NCI-H1092 (cell line): Measurements from ENCODE around the gene PRKAG2.

Experiments used
- DNase-seq: peaks from one replicate; lab custom pipeline; 2025; lab: John Stamatoyannopoulos, UW

The PRKAG2 gene

DNA sequence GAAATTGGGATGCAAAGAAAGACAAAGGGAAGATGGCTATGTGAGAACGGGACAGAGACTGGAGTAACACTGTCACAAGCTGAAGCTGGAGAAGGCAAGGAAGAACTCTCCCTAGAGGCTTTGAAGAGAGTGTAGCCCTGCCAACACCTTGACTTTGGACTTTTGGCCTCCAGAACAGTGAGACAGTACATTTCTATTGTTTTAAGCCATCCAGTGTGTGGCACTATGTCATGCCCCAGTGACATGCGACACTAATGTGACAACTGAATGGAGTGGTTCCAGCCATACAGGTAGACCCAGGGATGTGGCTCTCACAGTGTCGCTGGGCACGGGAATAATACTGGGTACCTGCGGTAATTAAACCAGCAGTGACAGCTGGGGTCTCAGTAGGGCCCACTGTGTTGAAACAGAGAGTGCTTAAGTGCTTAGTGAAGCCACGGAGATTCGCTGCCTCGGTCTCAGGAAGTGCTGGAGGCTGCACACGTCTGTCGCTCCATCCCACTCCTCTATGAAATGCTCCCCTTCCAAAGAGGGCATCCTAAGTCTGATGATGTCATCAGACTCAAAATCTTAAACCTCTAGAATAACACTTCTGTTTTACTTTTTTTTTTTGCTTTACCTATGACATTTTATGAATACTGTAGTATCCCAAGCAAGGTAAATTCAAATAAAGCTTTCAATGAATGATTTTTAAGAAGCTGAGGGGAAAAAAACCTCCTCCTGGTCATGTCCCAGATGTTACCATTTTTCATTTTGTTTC lies 202.6 kb downstream of the PRKAG2 start:
- DNase-seq, result no peak

- DNase-seq, result no peak
Measured at GRCh38 chr7:151673216-151673615, 203.7 kb downstream of the PRKAG2 start.

DNA sequence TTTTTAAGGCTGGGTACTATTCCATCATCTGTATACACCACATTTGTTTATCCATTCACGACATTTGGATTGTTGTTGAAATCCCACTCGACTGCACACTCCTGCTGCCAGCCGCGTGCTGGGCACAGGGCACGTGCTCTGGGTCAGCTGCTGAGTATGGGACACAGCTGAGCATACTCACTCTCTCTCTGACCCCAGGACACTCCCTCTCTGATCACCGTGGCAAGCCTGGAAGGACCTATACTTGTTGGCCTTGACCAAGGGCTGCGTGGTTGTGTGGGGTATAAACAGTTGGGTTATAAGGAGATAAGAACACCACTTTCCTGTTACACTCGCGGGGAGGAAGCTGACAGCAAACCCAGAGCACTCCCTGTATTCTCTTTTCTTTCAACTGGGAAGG lies 204.2 kb downstream of the PRKAG2 start:
- no peak for DNase-seq

GRCh38 chr7:151671514-151671913 lies 205.4 kb downstream of the PRKAG2 start:
- no peak for DNase-seq

GRCh38 chr7:151669762-151670161 lies 207.2 kb downstream of the PRKAG2 start:
- DNase-seq, result no peak

DNA sequence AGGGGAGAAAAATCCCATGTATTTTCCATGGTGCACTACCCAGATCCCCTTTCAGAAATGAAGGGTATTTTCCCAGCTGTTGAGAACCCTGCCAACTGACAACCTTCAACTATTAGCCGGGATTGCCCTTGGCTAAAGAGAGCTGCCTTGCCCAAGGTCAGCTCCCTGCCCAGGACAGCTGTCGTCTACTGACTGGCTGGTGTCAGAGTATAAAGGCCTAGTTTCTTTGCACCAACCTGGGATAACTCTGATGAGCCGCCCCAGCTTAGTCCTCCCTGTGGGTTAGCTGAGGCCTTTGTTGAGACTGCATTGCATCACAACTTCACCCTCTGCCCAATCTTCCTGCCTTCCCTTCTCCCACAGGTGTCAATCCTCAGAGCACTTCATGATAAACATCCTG lies 210.0 kb downstream of the PRKAG2 start:
- no peak for DNase-seq

DNA sequence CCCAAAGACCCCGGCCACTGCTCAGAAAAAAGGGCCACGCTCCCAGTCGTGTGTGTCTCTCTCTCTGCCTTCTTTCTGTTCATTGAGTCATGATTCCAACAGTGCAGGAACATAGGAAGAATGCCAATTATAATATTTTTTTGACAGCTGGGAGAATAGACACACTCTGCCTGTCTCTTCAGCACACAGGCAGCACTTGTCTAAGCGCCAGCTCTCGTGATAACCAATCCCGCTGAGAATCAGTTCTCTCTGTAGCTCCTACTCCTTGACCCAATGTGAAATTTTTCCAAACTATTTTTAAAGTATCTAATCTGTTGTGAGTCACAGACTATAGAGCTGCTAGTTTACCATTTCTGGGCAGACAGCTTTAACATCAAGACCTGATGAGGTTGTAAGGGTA lies 211.5 kb downstream of the PRKAG2 start:
- no peak for DNase-seq

GRCh38 chr7:151664268-151664667 lies 212.6 kb downstream of the PRKAG2 start:
- no peak for DNase-seq

GRCh38 chr7:151663382-151664100 lies 213.4 kb downstream of the PRKAG2 start:
- no peak for DNase-seq

DNA sequence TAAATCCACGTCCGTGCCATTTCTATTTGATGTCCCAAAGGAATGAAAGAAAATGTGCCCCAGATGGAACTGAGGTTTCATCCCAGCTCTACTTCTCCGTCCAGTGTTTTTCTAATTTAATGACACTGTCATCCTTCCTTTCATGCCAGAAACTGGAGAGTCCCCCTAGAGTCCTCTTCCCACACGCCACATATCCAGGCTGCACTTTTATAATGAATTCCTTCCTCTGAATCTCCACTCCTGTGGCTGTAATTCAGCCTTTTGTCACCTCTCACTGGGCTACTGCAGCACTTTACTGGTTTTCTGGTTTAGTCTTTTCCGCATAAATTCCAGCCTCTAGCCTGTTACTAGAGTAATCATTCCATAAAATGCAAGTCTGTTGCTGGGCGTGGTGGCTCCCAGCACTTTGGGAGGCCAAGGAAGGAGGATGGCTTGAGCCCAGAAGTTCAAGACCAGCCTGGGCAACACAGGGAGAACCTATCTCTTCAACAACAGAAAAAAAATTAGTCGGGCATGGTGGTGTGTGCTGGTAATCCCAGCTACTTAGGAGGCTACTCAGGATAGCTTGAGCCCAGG lies 214.6 kb downstream of the PRKAG2 start:
- no peak for DNase-seq

- DNase-seq, result no peak
Measured at GRCh38 chr7:151661587-151661986, 215.3 kb downstream of the PRKAG2 start.

GRCh38 chr7:151660141-151660540 lies 216.8 kb downstream of the PRKAG2 start:
- DNase-seq, result no peak

DNA sequence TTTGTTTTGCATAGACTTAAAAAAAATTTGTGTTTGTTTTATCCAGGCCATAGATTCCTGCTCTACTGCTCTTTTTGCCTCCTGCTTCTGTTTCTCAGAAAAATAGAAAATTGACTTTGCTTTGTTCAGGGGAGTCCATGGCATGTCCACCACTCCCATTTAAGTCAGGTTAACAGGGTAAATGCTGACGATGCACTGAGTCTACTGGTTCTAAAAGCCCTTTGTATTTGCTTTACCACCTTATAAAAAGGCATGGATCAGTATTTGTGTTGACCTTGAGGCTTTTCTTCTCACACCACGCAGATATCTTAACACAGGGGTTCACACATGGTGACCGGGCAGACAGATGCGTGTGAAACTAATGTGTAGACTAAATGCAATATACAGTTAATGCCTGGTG lies 217.7 kb downstream of the PRKAG2 start:
- DNase-seq, result no peak

DNA sequence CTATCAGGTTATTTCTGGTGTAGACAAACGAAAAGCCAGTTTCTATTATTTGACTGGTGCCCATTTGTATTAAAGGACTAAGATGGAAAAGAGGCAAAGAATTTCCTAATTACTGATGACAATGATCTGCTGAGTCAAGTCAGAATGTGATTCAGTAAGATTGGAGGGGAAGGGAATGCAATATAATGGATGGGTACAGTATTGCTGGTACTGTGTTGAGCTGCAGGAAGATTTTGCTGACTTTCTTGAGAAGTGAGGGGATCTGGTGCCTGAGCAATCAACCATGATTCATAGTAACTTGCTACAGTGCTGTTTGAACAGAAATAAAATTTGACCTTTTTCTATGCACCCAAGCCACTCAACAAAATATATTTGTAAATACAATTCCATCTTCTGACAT lies 218.1 kb downstream of the PRKAG2 start:
- no peak for DNase-seq

GRCh38 chr7:151657173-151657572 lies 219.7 kb downstream of the PRKAG2 start:
- DNase-seq, result no peak

DNA sequence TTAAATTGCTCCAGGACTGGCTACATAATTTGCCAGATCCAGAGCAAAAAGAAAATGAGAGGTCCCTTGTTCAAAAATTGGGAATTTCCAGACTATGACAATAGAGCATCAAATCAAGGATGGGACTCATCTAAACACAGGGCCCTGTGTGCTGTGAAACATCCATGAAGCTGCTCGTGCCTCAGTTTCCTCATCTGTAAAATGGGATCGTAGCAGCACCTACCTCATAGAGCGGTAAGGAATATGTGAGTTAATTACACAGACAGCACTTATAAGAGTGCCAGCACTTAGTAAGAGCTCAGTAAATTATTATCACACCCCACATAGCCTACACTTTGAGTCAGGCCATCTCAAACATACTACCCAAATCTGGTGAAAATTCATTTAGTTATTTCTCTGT lies 221.4 kb downstream of the PRKAG2 start:
- DNase-seq, result no peak

- DNase-seq, result no peak
Measured at GRCh38 chr7:151652111-151652510, 224.8 kb downstream of the PRKAG2 start.

DNA sequence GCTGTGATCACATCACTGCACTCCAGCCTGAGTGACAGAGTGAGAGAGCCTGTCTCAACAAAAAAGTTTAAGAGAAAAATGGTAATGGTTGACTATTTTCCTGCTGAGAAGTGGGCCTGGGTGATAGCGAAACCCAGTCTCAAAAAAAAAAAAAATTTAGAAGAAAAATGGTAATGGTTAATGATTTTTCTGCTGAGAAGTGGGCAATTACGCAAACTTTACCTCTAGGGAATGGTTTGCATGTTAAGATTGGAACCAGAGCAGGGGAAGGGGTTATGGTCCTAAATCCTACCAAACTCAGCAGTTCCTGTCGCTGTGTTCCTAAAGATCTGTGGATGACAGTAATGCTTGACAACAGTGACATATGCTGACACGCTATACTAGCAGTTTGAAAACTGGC lies 226.8 kb downstream of the PRKAG2 start:
- no peak for DNase-seq

DNA sequence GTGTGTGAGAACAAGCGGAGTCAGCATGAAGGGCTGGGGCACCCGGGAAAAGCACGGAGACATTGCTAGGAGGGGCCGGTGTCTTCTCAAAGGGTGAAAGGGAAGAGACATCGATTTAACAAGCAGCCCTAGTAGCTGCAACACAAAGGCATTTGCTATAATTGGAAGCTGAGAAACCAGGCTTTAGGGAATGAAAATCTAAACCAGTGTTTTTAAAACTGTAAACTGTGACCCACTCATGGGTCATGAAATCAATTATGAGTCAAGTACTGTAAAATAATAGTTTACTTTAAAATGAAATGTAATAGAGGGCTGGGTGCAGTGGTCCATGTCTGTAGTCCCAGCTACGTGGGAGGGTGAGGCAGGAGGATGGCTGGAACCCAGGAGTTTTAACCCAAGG lies 228.5 kb downstream of the PRKAG2 start:
- DNase-seq, result no peak

DNA sequence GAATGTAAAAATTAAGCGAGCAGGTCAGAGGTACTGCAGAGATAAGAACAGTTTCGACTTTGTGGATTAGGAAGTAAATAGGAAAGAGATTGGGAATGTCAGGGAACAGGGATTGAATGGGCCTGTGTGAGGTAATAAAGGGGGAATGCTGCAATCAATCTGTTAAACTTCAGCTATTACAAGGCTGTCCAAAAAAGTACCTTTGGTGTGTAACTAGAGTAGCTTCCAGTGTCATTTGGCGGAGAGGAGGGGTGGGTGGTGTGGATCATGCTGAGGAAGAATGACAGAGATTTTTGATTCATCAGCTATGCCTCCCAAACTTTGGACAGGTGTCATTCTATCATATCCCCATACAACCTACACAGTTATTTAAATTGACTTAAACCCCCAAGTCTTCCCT lies 229.0 kb downstream of the PRKAG2 start:
- DNase-seq, result no peak

DNA sequence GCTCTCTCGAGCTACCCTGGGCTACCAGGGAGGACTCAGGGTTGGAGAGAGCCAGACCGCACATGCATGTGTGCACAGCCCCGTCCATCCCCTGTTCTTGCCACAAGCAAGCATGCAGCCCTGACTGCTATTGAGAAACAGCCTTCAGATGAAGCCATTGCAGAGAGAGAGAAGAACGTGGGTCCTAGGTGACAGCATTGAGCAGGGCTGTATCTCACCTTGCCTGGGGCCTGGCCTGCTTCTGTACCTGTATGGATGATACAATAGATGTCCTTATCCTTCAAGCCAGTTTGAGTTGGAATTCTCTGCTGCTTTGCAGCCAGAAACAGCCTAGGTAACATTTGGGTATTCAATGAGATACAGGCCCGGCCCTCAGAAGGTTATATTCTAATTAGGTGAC lies 229.9 kb downstream of the PRKAG2 start:
- DNase-seq, result no peak

GRCh38 chr7:151645311-151645710 lies 231.6 kb downstream of the PRKAG2 start:
- no peak for DNase-seq

GRCh38 chr7:151644554-151644953 lies 232.4 kb downstream of the PRKAG2 start:
- DNase-seq, result no peak
